ENCODE measurements around the gene CNNM4.

CNNM4 gene

GRCh38 chr2:96859099-96859649 is 98.5 kb downstream of the CNNM4 start:
- DNase-seq (ENCODE audit: low spot score) = no peak

- no peak for DNase-seq (ENCODE audit: low spot score)
These were observed 99.0 kb downstream of the CNNM4 start for GRCh38 chr2:96859681-96860064.

- DNase-seq (ENCODE audit: low spot score) = no peak
These were observed 99.6 kb downstream of the CNNM4 start for GRCh38 chr2:96860065-96861029.

- DNase-seq (ENCODE audit: low spot score) = no peak
These were observed 100.4 kb downstream of the CNNM4 start for GRCh38 chr2:96861074-96861473.
